Measurements from ENCODE around the gene TPGS2.

DNA sequence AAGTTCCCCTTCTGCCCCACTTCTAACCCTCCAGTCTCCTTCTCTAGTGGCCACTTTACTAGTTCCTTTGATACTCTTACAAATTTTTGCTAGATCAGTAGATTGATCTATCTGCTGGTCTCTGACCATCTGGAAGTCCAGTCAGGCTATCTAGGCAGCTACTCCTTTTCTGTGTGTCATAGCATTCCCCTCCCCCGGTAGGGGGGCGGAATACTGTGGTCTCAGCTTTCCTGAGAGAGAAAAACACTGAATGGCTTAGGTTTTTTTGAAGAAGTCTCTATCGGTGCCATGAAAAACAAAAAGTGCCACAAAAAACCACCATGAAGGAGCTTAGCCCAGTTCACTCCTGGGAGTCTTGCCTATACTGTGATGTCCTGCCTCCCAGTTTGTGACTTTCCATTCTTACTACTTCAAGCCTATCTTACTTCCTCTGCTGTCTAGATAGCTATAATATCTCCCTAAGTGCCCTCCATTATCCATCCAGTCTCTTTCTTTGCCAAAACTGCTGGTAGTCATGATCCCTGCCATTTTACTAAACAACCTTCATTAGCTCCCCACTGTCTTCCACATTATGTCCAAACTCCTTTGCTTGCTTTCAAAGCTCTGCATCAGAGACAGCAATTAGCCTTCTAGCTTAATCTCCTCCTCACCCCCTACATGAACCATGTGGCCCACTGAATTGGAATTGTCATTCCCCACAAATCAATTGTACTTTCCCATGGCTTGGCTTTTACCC, 29.9 kb downstream of the TPGS2 start:
- TF ChIP-seq, protein P1, sequence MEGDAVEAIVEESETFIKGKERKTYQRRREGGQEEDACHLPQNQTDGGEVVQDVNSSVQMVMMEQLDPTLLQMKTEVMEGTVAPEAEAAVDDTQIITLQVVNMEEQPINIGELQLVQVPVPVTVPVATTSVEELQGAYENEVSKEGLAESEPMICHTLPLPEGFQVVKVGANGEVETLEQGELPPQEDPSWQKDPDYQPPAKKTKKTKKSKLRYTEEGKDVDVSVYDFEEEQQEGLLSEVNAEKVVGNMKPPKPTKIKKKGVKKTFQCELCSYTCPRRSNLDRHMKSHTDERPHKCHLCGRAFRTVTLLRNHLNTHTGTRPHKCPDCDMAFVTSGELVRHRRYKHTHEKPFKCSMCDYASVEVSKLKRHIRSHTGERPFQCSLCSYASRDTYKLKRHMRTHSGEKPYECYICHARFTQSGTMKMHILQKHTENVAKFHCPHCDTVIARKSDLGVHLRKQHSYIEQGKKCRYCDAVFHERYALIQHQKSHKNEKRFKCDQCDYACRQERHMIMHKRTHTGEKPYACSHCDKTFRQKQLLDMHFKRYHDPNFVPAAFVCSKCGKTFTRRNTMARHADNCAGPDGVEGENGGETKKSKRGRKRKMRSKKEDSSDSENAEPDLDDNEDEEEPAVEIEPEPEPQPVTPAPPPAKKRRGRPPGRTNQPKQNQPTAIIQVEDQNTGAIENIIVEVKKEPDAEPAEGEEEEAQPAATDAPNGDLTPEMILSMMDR (IDR thresholded peaks at IDR 0.05): no peak
- TF ChIP-seq POLR2A (IDR thresholded peaks at IDR 0.05): no peak
- TF ChIP-seq EP300 (IDR thresholded peaks at IDR 0.05): no peak
